ENCODE results near the gene CASZ1.

Gene CASZ1

GRCh38 chr1:10707208-10707607 lies 89.2 kb downstream of the CASZ1 start:
- DNase-seq (ENCODE audit: low spot score) (no peak), ATAC-seq (ENCODE audit: low read depth) (no peak)
- no peak for TF ChIP-seq CTCF (IDR thresholded peaks at IDR 0.05; ENCODE audit: poor library complexity, severe bottlenecking)
- Histone ChIP-seq H3K9me3 (ENCODE audit: severe bottlenecking) (no peaks in the 10 kb centered on the region), H3K4me3 (ENCODE audit: severe bottlenecking) (no peak overlapping the region), H3K27me3 (ENCODE audit: insufficient read depth, poor library complexity, severe bottlenecking) (no peaks in the 10 kb centered on the region), H3K27ac (ENCODE audit: poor library complexity, severe bottlenecking) (no peak overlapping the region), H3K36me3 (ENCODE audit: low read depth) (no peaks in the 10 kb centered on the region), H3K4me1 (ENCODE audit: insufficient read depth, poor library complexity, severe bottlenecking) (no peaks in the 10 kb centered on the region)

- Histone ChIP-seq H3K27me3 (ENCODE audit: insufficient read depth, poor library complexity, severe bottlenecking) (no peaks in the 10 kb centered on the region), H3K9me3 (ENCODE audit: severe bottlenecking) (no peaks in the 10 kb centered on the region), H3K4me1 (ENCODE audit: insufficient read depth, poor library complexity, severe bottlenecking) (no peaks in the 10 kb centered on the region), H3K27ac (ENCODE audit: poor library complexity, severe bottlenecking) (no peak overlapping the region), H3K4me3 (ENCODE audit: severe bottlenecking) (no peak overlapping the region), H3K36me3 (ENCODE audit: low read depth) (no peaks in the 10 kb centered on the region)
- ATAC-seq (ENCODE audit: low read depth) (no peak), DNase-seq (ENCODE audit: low spot score) (no peak)
- TF ChIP-seq CTCF (IDR thresholded peaks at IDR 0.05; ENCODE audit: poor library complexity, severe bottlenecking) = no peak
Measured at GRCh38 chr1:10706376-10706913, 90.0 kb downstream of the CASZ1 start.

- no peaks in the 10 kb centered on the region for H3K36me3 ChIP-seq (ENCODE audit: low read depth)
- ATAC-seq (ENCODE audit: low read depth) (no peak), DNase-seq (ENCODE audit: low spot score) (no peak)
- H3K4me3 ChIP-seq (ENCODE audit: severe bottlenecking) = no peak overlapping the region
- H3K9me3 ChIP-seq (ENCODE audit: severe bottlenecking) = no peaks in the 10 kb centered on the region
- H3K27ac ChIP-seq (ENCODE audit: poor library complexity, severe bottlenecking) = no peak overlapping the region
- no peaks in the 10 kb centered on the region for H3K4me1 ChIP-seq (ENCODE audit: insufficient read depth, poor library complexity, severe bottlenecking)
- no peak for TF ChIP-seq CTCF (IDR thresholded peaks at IDR 0.05; ENCODE audit: poor library complexity, severe bottlenecking)
- no peaks in the 10 kb centered on the region for H3K27me3 ChIP-seq (ENCODE audit: insufficient read depth, poor library complexity, severe bottlenecking)
Measured at GRCh38 chr1:10705953-10706352, 90.5 kb downstream of the CASZ1 start.

GRCh38 chr1:10704368-10704882 lies 92.0 kb downstream of the CASZ1 start:
- no peak overlapping the region for H3K27ac ChIP-seq (ENCODE audit: poor library complexity, severe bottlenecking)
- no peak overlapping the region for H3K4me3 ChIP-seq (ENCODE audit: severe bottlenecking)
- ATAC-seq (ENCODE audit: low read depth) (no peak), DNase-seq (ENCODE audit: low spot score) (no peak)
- H3K9me3 ChIP-seq (ENCODE audit: severe bottlenecking) = no peaks in the 10 kb centered on the region
- no peaks in the 10 kb centered on the region for H3K4me1 ChIP-seq (ENCODE audit: insufficient read depth, poor library complexity, severe bottlenecking)
- no peaks in the 10 kb centered on the region for H3K36me3 ChIP-seq (ENCODE audit: low read depth)
- no peak for TF ChIP-seq CTCF (IDR thresholded peaks at IDR 0.05; ENCODE audit: poor library complexity, severe bottlenecking)
- H3K27me3 ChIP-seq (ENCODE audit: insufficient read depth, poor library complexity, severe bottlenecking) = no peaks in the 10 kb centered on the region

GRCh38 chr1:10703702-10704101 lies 92.7 kb downstream of the CASZ1 start:
- DNase-seq (ENCODE audit: low spot score) (no peak), ATAC-seq (ENCODE audit: low read depth) (no peak)
- no peak for TF ChIP-seq CTCF (IDR thresholded peaks at IDR 0.05; ENCODE audit: poor library complexity, severe bottlenecking)
- H3K4me3 ChIP-seq (ENCODE audit: severe bottlenecking) = no peak overlapping the region
- no peak overlapping the region for H3K27ac ChIP-seq (ENCODE audit: poor library complexity, severe bottlenecking)
- H3K4me1 ChIP-seq (ENCODE audit: insufficient read depth, poor library complexity, severe bottlenecking) = no peaks in the 10 kb centered on the region
- no peaks in the 10 kb centered on the region for H3K36me3 ChIP-seq (ENCODE audit: low read depth)
- H3K27me3 ChIP-seq (ENCODE audit: insufficient read depth, poor library complexity, severe bottlenecking) = no peaks in the 10 kb centered on the region
- no peaks in the 10 kb centered on the region for H3K9me3 ChIP-seq (ENCODE audit: severe bottlenecking)
